CD4-positive, alpha-beta T cell treated with Interleukin-6 for 4 hours (primary cell): ENCODE results near the gene LARGE2.
A peak's percentile ranks its signal among the peaks of the same experiment; 100 is the strongest.

Source experiments
- DNase-seq: peaks from one replicate; pipeline ENCODE4 v3.0.0-alpha.2; 2020; ENCODE audit warnings: mixed read lengths

Gene LARGE2

GRCh38 chr11:45930951-45931570 is 8.6 kb downstream of the LARGE2 start:
- no peak for DNase-seq

- no peak for DNase-seq
Measured at GRCh38 chr11:45931739-45932138, 9.3 kb downstream of the LARGE2 start.

- DNase-seq, result no peak
Measured at GRCh38 chr11:45932217-45932616, 9.8 kb downstream of the LARGE2 start.

- DNase-seq, result no peak
Measured at GRCh38 chr11:45933131-45933831, 10.8 kb downstream of the LARGE2 start.

GRCh38 chr11:45933846-45934579 is 11.6 kb downstream of the LARGE2 start:
- no peak for DNase-seq

- no peak for DNase-seq
Measured at GRCh38 chr11:45934580-45935318, 12.3 kb downstream of the LARGE2 start.

- DNase-seq, result no peak
Measured at GRCh38 chr11:45935349-45936064, 13.1 kb downstream of the LARGE2 start.

GRCh38 chr11:45936511-45937054 is 14.1 kb downstream of the LARGE2 start:
- no peak for DNase-seq

GRCh38 chr11:45937916-45938315 is 15.5 kb downstream of the LARGE2 start:
- no peak for DNase-seq

GRCh38 chr11:45939836-45940235 is 17.4 kb downstream of the LARGE2 start:
- DNase-seq, result no peak

- no peak for DNase-seq
Measured at GRCh38 chr11:45941285-45941684, 18.8 kb downstream of the LARGE2 start.

- DNase-seq, result no peak
Measured at GRCh38 chr11:45942381-45942780, 19.9 kb downstream of the LARGE2 start.

- DNase-seq, result no peak
Measured at GRCh38 chr11:45945397-45945999, 23.0 kb downstream of the LARGE2 start.

- no peak for DNase-seq
Measured at GRCh38 chr11:45947885-45948284, 25.4 kb downstream of the LARGE2 start.

GRCh38 chr11:45948356-45948755 is 25.9 kb downstream of the LARGE2 start:
- no peak for DNase-seq

- DNase-seq, result no peak
Measured at GRCh38 chr11:45949992-45950407, 27.5 kb downstream of the LARGE2 start.

- no peak for DNase-seq
Measured at GRCh38 chr11:45959851-45960250, 37.4 kb downstream of the LARGE2 start.

GRCh38 chr11:45960387-45961095 is 38.1 kb downstream of the LARGE2 start:
- no peak for DNase-seq

GRCh38 chr11:45961751-45962240 is 39.3 kb downstream of the LARGE2 start:
- DNase-seq, result no peak

GRCh38 chr11:45964911-45965389 is 42.5 kb downstream of the LARGE2 start:
- DNase-seq, result peak; percentile 61

GRCh38 chr11:45967506-45967905 is 45.0 kb downstream of the LARGE2 start:
- DNase-seq, result no peak
